OCI-LY7 (cell line): Measurements from ENCODE around the gene TSPAN17. TPM values are rescaled to one million over a fixed set of nuclear protein-coding genes. Genes with fewer than 3 reads are reported as not detected.

ENCODE experiments used
- BruUV-seq: library from RNA; stranded (reverse); fragments of 400-500 nt; replicated peaks from 2 replicates; lab custom pipeline; 2021; lab: Mats Ljungman, UMichigan
- CTCF ChIA-PET: fragments of 300-600 bp; sonication (Branson Sonifier 250); formaldehyde crosslinking; loops from one replicate; lab custom pipeline; 2022; ENCODE audit warnings: antibody characterized with exemption; ENCODE audit not compliant: unreplicated experiment; lab: Charles Lee
- POLR2A ChIA-PET: fragments of 300-600 bp; sonication (Branson Sonifier 250); formaldehyde crosslinking; loops from one replicate; lab custom pipeline; 2022; ENCODE audit warnings: antibody characterized with exemption; lab: Charles Lee
- DNase-seq: peaks from one replicate; pipeline ENCODE4 v3.0.0-alpha.2; 2015; ENCODE audit warnings: low spot score
- H2AFZ ChIP-seq: fragments of 200-600 bp; sonication (generic), shearing (Covaris generic); 2 replicates; pipeline ENCODE4 v1.6.1; 2014; ENCODE audit warnings: mild to moderate bottlenecking, antibody characterized with exemption, low read length, moderate library complexity
- H3K27ac ChIP-seq: fragments of 200-600 bp; sonication (generic); 2 replicates; pipeline ENCODE4 v1.5.1; 2014; ENCODE audit warnings: mixed run types, low read depth, mild to moderate bottlenecking, moderate library complexity, low read length, inconsistent platforms; ENCODE audit not compliant: poor library complexity, severe bottlenecking
- H3K36me3 ChIP-seq: fragments of 200-600 bp; sonication (generic); 2 replicates; pipeline ENCODE4 v1.6.1; 2014; ENCODE audit warnings: mild to moderate bottlenecking, antibody characterized with exemption, low read length, moderate library complexity, mixed read lengths; ENCODE audit not compliant: insufficient read depth
- H3K4me1 ChIP-seq: fragments of 200-600 bp; sonication (generic); 2 replicates; pipeline ENCODE4 v1.5.1; 2014; ENCODE audit warnings: mild to moderate bottlenecking, low read length; ENCODE audit not compliant: insufficient read depth, poor library complexity, severe bottlenecking
- H3K4me2 ChIP-seq: fragments of 200-600 bp; sonication (generic); 2 replicates; pipeline ENCODE4 v1.6.1; 2014; ENCODE audit warnings: mild to moderate bottlenecking, low read length
- H3K4me3 ChIP-seq: fragments of 200-600 bp; sonication (generic); 2 replicates; pipeline ENCODE4 v1.5.1; 2014; ENCODE audit warnings: mild to moderate bottlenecking, low read depth, low read length; ENCODE audit not compliant: poor library complexity, severe bottlenecking
- H3K79me2 ChIP-seq: fragments of 200-600 bp; sonication (generic); 2 replicates; pipeline ENCODE4 v1.6.1; 2016; ENCODE audit warnings: low read depth, mild to moderate bottlenecking, low read length, moderate library complexity, mixed read lengths; ENCODE audit not compliant: insufficient read depth
- H3K9me2 ChIP-seq: fragments of 200-600 bp; sonication (generic); 2 replicates; pipeline ENCODE4 v1.6.1; 2016; ENCODE audit warnings: mild to moderate bottlenecking, low read length, mixed read lengths; ENCODE audit not compliant: insufficient read depth
- H3K9me3 ChIP-seq: fragments of 200-600 bp; sonication (generic); 2 replicates; pipeline ENCODE4 v1.6.1; 2014; ENCODE audit warnings: mild to moderate bottlenecking, mixed run types, low read length, mixed read lengths
- H4K20me1 ChIP-seq: fragments of 200-600 bp; sonication (generic); 2 replicates; pipeline ENCODE4 v1.6.1; 2014; ENCODE audit warnings: mild to moderate bottlenecking, antibody characterized with exemption, low read length, moderate library complexity, mixed read lengths; ENCODE audit not compliant: insufficient read depth
- CTCF ChIP-seq: fragments of 200-600 bp; sonication (generic); conservative IDR thresholded peaks from 2 replicates; pipeline ENCODE4 v1.5.1; 2014; ENCODE audit warnings: mild to moderate bottlenecking, antibody characterized with exemption, low read length, moderate library complexity, mixed read lengths
- EZH2phosphoT487 ChIP-seq: fragments of 200-600 bp; sonication (generic); IDR thresholded peaks from 2 replicates; pipeline ENCODE4 v1.6.1; 2018; ENCODE audit warnings: low read depth, borderline replicate concordance, mild to moderate bottlenecking, mixed run types, antibody characterized with exemption, low read length, moderate library complexity, mixed read lengths
- intact Hi-C: fragments of 100-400 bp; cut with micrococcal nuclease; formaldehyde crosslinking; loops from one replicate; pipeline ENCODE4 v1.10.0; 2022; ENCODE audit not compliant: unreplicated experiment
- total RNA-seq, 2 experiments: library from RNA; depleted of rRNA in 1 of 2; stranded (reverse); fragments of >200 nt in 1 of 2; shearing (Covaris generic) in 1 of 2; gene quantifications; 2 replicates each; pipeline ENCODE4 v1.2.3, GENCODE V29; 2014 to 2022

Gene TSPAN17
- total RNA-seq, 2 experiments from 2014 or later = 9.3 to 23.3 TPM

GRCh38 chr5:176624938-176625337 lies 22.3 kb upstream of the TSPAN17 start:
- Histone ChIP-seq H3K27ac (no peak overlapping the region), H3K9me2 (no peaks in the 10 kb centered on the region), H3K4me2 (no peak overlapping the region), H4K20me1 (no peaks in the 10 kb centered on the region), H3K4me3 (no peak overlapping the region), H3K9me3 (no peaks in the 10 kb centered on the region), H3K4me1 (peaks cover 20% of the 10 kb centered on the region), H2AFZ (no peak overlapping the region), H3K36me3 (no peaks in the 10 kb centered on the region), H3K79me2 (no peaks in the 10 kb centered on the region)
- CTCF ChIA-PET = no interaction called here
- POLR2A ChIA-PET = no interaction called here
- BruUV-seq = no TSS peak
- DNase-seq = no peak
- no peak for TF ChIP-seq EZH2phosphoT487
- no peak for TF ChIP-seq CTCF
- intact Hi-C loops = no loop called here

- Histone ChIP-seq H3K4me3 (no peak overlapping the region), H3K9me2 (no peaks in the 10 kb centered on the region), H3K9me3 (no peaks in the 10 kb centered on the region), H2AFZ (no peak overlapping the region), H3K79me2 (no peaks in the 10 kb centered on the region), H3K4me2 (no peak overlapping the region), H3K36me3 (no peaks in the 10 kb centered on the region), H4K20me1 (no peaks in the 10 kb centered on the region), H3K27ac (no peak overlapping the region), H3K4me1 (peaks cover 23% of the 10 kb centered on the region)
- CTCF ChIA-PET = no interaction called here
- intact Hi-C loops = no loop called here
- TF ChIP-seq CTCF = no peak
- no peak for TF ChIP-seq EZH2phosphoT487
- POLR2A ChIA-PET = no interaction called here
- BruUV-seq = no TSS peak
- DNase-seq = no peak
These were observed 21.8 kb upstream of the TSPAN17 start for GRCh38 chr5:176625512-176625911.

GRCh38 chr5:176625966-176626875 lies 21.1 kb upstream of the TSPAN17 start:
- H3K4me1 ChIP-seq = peaks cover 30% of the 10 kb centered on the region

More at GRCh38 chr5:176625966-176626875, 21.1 kb upstream of the TSPAN17 start:
- no peaks in the 10 kb centered on the region for H3K9me3 ChIP-seq
- H3K4me3 ChIP-seq = no peak overlapping the region
- H3K4me2 ChIP-seq = no peak overlapping the region
- no peaks in the 10 kb centered on the region for H3K79me2 ChIP-seq
- ChIA-PET CTCF (no interaction called here), POLR2A (no interaction called here)
- no peak overlapping the region for H3K27ac ChIP-seq
- intact Hi-C loops = no loop called here
- H3K9me2 ChIP-seq = no peaks in the 10 kb centered on the region
- no TSS peak for BruUV-seq
- no peak for DNase-seq
- no peaks in the 10 kb centered on the region for H3K36me3 ChIP-seq
- TF ChIP-seq EZH2phosphoT487 = no peak
- no peak for TF ChIP-seq CTCF
- no peak overlapping the region for H2AFZ ChIP-seq
- no peaks in the 10 kb centered on the region for H4K20me1 ChIP-seq
